Measurements from ENCODE around the gene ANKS1B.

- TF ChIP-seq ZNF274 (IDR thresholded peaks at IDR 0.05; ENCODE audit: low read depth, low read length) = no peak
- TF ChIP-seq SUZ12 (IDR thresholded peaks at IDR 0.05; ENCODE audit: extremely low read depth, insufficient read depth, insufficient read length) = no peak
These were observed 66.9 kb downstream of the ANKS1B start for GRCh38 chr12:99917711-99918402.
